GM13977 (cell line): ENCODE data around the gene KCNMA1.
A peak's percentile ranks its signal among the peaks of the same experiment; 100 is the strongest.

Experiments
- DNase-seq: peaks from one replicate; pipeline ENCODE4 v3.0.0; 2012; ENCODE audit warnings: low spot score
- CTCF ChIP-seq: IDR thresholded peaks from 2 replicates; pipeline ENCODE4 v1.5.1; 2012; ENCODE audit warnings: mild to moderate bottlenecking, control low read depth; ENCODE audit not compliant: insufficient read depth; ENCODE audit errors: extremely low read depth, missing control alignments
- in situ Hi-C: fragments of 300-500 bp; cut with MboI; formaldehyde crosslinking; loops from one replicate; pipeline ENCODE4 v1.12.0; 2022; ENCODE audit warnings: low sequenced_read_pairs, low pct_unique_long_range_greater_than_20kb, mixed read lengths, inconsistent platforms; ENCODE audit not compliant: unreplicated experiment

Gene KCNMA1

GRCh38 chr10:77611221-77611620, 26.4 kb downstream of the KCNMA1 start:
- no peak for TF ChIP-seq CTCF
- in situ Hi-C loops, result no loop called here
- DNase-seq, result no peak

GRCh38 chr10:77609781-77610272, 27.8 kb downstream of the KCNMA1 start:
- in situ Hi-C loops, result no loop called here
- TF ChIP-seq CTCF, result no peak
- DNase-seq, result peak; percentile 62

- no peak for TF ChIP-seq CTCF
- DNase-seq, result no peak
- in situ Hi-C loops, result no loop called here
Observed at GRCh38 chr10:77608281-77608680, 29.3 kb downstream of the KCNMA1 start.

- TF ChIP-seq CTCF, result no peak
- in situ Hi-C loops, result no loop called here
- no peak for DNase-seq
Observed at GRCh38 chr10:77606751-77607150, 30.9 kb downstream of the KCNMA1 start.

- in situ Hi-C loops, result no loop called here
- TF ChIP-seq CTCF, result no peak
- no peak for DNase-seq
Observed at GRCh38 chr10:77605466-77605865, 32.1 kb downstream of the KCNMA1 start.

- DNase-seq, result no peak
- in situ Hi-C loops, result no loop called here
Observed at GRCh38 chr10:77604941-77605351, 32.7 kb downstream of the KCNMA1 start.

More at GRCh38 chr10:77604941-77605351, 32.7 kb downstream of the KCNMA1 start:
- TF ChIP-seq CTCF, result no peak
